ENCODE results near the gene ELL2. TPM values are rescaled to one million over a fixed set of nuclear protein-coding genes. Genes with fewer than 3 reads are reported as not detected.
A peak's percentile ranks its signal among the peaks of the same experiment; 100 is the strongest.

Gene ELL2
- total RNA-seq, 2 donors from 2014 or later = 26.9 to 38.2 TPM

DNA sequence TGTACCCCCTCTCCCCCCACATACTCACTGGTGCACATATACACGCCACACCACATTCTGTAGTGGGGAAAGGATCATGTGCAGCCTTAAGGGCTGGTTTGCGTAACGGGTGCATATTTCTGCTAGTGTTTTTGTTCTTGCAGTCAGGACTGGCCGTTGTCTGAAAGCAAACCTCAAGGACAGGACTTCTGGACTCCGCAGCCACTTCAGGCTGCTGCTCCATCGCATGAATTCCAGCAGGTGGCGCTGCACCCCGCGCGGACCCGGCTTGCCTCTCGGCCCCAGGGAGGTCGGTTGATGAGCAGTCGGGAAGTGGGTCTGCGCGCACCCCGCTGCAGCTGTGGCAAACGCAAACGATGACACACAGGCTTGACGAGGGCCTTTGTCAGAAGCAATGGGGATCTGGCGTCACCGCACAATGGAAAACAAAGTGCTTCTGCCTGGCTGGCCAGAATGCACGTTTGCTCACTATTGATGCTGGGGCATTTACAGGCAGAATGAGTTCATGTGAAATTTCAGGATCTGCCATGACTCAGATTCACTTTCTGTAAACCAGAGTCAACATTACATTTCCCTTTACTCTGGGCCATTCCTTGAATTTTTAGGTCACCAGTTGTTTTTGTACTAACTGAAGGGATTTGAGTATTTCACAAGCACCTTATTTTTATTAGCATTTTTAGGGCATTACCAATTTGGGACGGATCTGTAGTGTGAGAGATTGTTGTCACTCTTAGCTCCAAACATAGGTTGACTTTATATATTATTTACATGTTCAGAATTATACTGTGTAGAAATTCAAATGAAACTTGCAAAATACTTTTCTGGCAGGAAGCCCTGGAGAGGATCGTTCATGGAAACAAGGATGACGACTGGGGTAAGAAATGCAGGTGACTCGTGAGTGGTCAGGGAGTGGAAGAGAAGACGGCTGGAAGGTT lies 102.7 kb downstream of the ELL2 start:
- peak; percentile 88 for DNase-seq
- H3K4me1 ChIP-seq = peaks cover 7% of the 10 kb centered on the region
- no peaks in the 10 kb centered on the region for H3K36me3 ChIP-seq
- no peaks in the 10 kb centered on the region for H3K27me3 ChIP-seq
- TF ChIP-seq, protein P1, sequence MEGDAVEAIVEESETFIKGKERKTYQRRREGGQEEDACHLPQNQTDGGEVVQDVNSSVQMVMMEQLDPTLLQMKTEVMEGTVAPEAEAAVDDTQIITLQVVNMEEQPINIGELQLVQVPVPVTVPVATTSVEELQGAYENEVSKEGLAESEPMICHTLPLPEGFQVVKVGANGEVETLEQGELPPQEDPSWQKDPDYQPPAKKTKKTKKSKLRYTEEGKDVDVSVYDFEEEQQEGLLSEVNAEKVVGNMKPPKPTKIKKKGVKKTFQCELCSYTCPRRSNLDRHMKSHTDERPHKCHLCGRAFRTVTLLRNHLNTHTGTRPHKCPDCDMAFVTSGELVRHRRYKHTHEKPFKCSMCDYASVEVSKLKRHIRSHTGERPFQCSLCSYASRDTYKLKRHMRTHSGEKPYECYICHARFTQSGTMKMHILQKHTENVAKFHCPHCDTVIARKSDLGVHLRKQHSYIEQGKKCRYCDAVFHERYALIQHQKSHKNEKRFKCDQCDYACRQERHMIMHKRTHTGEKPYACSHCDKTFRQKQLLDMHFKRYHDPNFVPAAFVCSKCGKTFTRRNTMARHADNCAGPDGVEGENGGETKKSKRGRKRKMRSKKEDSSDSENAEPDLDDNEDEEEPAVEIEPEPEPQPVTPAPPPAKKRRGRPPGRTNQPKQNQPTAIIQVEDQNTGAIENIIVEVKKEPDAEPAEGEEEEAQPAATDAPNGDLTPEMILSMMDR (IDR thresholded peaks at IDR 0.05) = peak; percentile 98
- intact Hi-C loops (cut with DNase I) = loop anchor here (2.0 to 5.0 kb wide), 2 partner anchors 478 to 743 kb away; no protein-coding TSS in a partner anchor
- H3K9me3 ChIP-seq = no peaks in the 10 kb centered on the region
- H3K27ac ChIP-seq = peak overlapping the region; percentile 37
- H3K4me3 ChIP-seq = no peak overlapping the region
- H3K9ac ChIP-seq (ENCODE audit: low read depth in 2 of 2, low read length in 2 of 2) = peak overlapping the region in 1 of 2 donors; percentile 3

GRCh38 chr5:95858023-95858461 lies 103.6 kb downstream of the ELL2 start:
- no peak for DNase-seq
- peaks cover 7% of the 10 kb centered on the region for H3K4me1 ChIP-seq
- TF ChIP-seq, protein P1 (IDR thresholded peaks at IDR 0.05) = no peak
- H3K9ac ChIP-seq (ENCODE audit: low read depth in 2 of 2, low read length in 2 of 2) = no peak overlapping the region
- peak overlapping the region; percentile 37 for H3K27ac ChIP-seq
- no peaks in the 10 kb centered on the region for H3K36me3 ChIP-seq
- H3K27me3 ChIP-seq = no peaks in the 10 kb centered on the region
- no peak overlapping the region for H3K4me3 ChIP-seq
- intact Hi-C loops (cut with DNase I) = loop anchor here (2.0 to 5.0 kb wide), 2 partner anchors 479 to 744 kb away; no protein-coding TSS in a partner anchor
- H3K9me3 ChIP-seq = no peaks in the 10 kb centered on the region

DNA sequence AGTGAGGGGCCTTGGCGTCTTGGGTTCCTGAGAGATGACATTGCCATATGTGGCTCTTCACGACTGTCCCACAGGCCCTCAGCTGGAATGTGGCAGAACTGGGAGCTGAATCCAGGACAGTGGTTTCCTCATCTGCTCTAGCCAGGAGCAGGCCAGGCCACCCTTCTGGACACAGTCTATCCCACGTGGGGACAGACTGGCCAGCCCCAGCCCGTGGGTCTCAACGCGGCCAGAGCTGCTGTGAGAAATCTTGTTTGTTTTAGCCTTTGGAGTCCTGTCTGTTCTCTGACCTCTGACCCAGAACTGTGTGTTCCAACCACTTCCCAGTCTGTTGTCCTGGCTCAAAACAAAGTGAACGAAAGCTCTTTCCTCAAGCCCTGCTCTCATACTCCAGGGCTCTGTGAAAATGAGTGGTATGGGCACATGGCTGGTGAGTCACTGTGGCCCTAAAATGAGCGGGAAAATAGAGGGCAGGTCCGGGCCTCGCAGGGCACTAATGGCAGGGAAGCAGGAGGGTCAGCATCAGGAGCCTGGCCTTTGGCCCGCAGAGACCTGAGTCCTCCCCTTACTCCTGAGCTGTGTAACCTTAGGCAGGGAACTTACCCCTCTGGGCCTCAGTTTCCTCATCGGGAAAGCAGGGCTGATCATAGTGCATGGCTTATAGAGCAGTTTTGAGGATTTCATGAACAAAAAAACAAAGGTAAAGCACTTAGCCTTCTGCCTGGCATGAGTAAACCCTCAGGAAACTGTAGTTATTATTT lies 104.3 kb downstream of the ELL2 start:
- intact Hi-C loops (cut with DNase I) = loop anchor here (5.0 kb wide), 1 partner anchor 745 kb away; no protein-coding TSS in a partner anchor
- H3K9me3 ChIP-seq = no peaks in the 10 kb centered on the region
- peak overlapping the region; percentile 19 for H3K27ac ChIP-seq
- H3K9ac ChIP-seq (ENCODE audit: low read depth in 2 of 2, low read length in 2 of 2) = peak overlapping the region in 1 of 2 donors; percentile 36
- H3K4me1 ChIP-seq = peaks cover 7% of the 10 kb centered on the region
- no peaks in the 10 kb centered on the region for H3K27me3 ChIP-seq
- H3K4me3 ChIP-seq = no peak overlapping the region
- TF ChIP-seq, protein P1 (IDR thresholded peaks at IDR 0.05) = no peak
- DNase-seq = no peak
- no peaks in the 10 kb centered on the region for H3K36me3 ChIP-seq

- no peaks in the 10 kb centered on the region for H3K9me3 ChIP-seq
These were observed 105.1 kb downstream of the ELL2 start for GRCh38 chr5:95856501-95856981.

More at GRCh38 chr5:95856501-95856981, 105.1 kb downstream of the ELL2 start:
- Histone ChIP-seq H3K4me3 (no peak overlapping the region), H3K4me1 (peaks cover 7% of the 10 kb centered on the region), H3K9ac (ENCODE audit: low read depth in 2 of 2, low read length in 2 of 2) (no peak overlapping the region), H3K36me3 (no peaks in the 10 kb centered on the region), H3K27me3 (no peaks in the 10 kb centered on the region), H3K27ac (no peak overlapping the region)
- no peak for DNase-seq
- TF ChIP-seq, protein P1 (IDR thresholded peaks at IDR 0.05) = no peak
- intact Hi-C loops (cut with DNase I) = loop anchor here (5.0 kb wide), 1 partner anchor 746 kb away; no protein-coding TSS in a partner anchor
